ENCODE results near the gene CTDP1. TPM values are rescaled to one million over a fixed set of nuclear protein-coding genes. Genes with fewer than 3 reads are reported as not detected.

The CTDP1 gene
- total RNA-seq, 1 donor from 2014 or later, result 25.2 TPM

DNA sequence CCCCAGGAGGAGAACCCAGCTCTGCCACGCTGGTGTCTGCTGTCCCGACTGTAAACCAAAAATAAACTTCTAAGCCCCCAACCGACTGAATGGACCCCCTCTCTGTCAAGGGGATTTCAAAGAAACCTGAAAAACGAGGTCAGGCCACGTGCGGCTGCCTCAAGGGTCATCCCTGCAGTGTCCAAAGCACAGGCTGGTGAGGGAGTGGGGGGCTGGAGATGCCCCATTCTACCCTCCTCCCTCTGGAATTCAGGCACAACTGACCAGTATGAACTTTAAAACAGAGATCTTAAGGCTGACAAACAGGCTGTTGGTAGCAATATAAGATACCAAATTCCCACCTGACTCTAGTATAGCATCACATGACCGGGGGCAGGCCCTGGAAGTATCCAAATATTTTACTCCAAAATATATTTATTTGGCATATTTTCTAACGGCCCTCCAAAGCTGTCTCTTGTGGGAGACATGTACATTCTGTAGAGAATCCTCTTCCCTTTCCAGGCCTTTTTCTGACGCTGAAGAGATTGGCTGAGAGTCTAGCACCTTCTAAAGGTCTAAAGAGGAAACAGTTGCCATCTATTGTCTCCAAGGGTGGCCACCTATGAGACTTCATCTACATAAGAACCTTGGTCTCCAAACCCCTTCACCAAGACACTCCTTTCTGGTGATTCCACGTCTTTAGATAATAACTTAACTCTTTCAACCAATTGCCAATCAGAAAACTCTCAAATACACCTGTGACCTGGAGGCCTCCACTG lies 40.4 kb upstream of the CTDP1 start:
- TF ChIP-seq, protein P1, sequence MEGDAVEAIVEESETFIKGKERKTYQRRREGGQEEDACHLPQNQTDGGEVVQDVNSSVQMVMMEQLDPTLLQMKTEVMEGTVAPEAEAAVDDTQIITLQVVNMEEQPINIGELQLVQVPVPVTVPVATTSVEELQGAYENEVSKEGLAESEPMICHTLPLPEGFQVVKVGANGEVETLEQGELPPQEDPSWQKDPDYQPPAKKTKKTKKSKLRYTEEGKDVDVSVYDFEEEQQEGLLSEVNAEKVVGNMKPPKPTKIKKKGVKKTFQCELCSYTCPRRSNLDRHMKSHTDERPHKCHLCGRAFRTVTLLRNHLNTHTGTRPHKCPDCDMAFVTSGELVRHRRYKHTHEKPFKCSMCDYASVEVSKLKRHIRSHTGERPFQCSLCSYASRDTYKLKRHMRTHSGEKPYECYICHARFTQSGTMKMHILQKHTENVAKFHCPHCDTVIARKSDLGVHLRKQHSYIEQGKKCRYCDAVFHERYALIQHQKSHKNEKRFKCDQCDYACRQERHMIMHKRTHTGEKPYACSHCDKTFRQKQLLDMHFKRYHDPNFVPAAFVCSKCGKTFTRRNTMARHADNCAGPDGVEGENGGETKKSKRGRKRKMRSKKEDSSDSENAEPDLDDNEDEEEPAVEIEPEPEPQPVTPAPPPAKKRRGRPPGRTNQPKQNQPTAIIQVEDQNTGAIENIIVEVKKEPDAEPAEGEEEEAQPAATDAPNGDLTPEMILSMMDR (IDR thresholded peaks at IDR 0.05), result no peak
- intact Hi-C loops (cut with DNase I), result no loop called here
- H3K27me3 ChIP-seq (ENCODE audit: low read depth), result peaks cover 26% of the 10 kb centered on the region
- no peak for DNase-seq
- no peak for ATAC-seq
- H3K27ac ChIP-seq, result no peak overlapping the region
- no peak overlapping the region for H3K4me3 ChIP-seq
- peaks cover 20% of the 10 kb centered on the region for H3K4me1 ChIP-seq
- H3K36me3 ChIP-seq, result no peaks in the 10 kb centered on the region
- H3K9me3 ChIP-seq, result no peaks in the 10 kb centered on the region

DNA sequence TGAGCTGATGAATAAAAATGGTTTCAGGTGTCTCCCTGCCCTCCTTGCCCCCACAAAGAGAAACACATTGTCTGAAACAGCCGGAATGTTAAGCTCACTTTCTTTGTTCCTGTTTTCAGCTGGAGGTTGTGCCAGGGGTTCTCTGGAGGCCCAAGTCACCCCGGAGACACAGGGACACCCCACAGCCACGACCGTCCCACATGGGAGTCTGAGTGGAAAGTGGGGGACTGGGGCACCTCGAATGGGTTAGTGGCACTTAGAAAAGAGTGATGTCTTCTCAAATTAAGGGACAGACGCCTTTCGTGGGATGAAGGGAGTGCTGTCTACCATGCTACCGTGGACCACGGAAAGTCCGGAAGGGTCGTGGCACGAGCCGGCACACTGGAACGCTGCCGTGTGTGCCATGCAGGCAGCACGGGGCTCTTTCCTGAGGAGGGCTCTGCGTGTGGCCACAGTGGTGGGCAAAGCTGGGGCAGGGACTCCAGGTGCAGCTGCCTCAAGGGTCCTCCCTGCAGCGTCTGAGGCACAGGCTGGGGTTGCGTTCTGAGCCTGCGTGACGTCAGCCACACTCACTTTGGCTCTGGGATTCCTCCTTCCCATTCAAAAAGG lies 39.4 kb upstream of the CTDP1 start:
- Histone ChIP-seq H3K27ac (no peak overlapping the region), H3K27me3 (ENCODE audit: low read depth) (peaks cover 26% of the 10 kb centered on the region), H3K4me3 (no peak overlapping the region), H3K9me3 (no peaks in the 10 kb centered on the region), H3K4me1 (peaks cover 21% of the 10 kb centered on the region), H3K36me3 (no peaks in the 10 kb centered on the region)
- ATAC-seq, result no peak
- TF ChIP-seq, protein P1 (IDR thresholded peaks at IDR 0.05), result no peak
- DNase-seq, result no peak
- intact Hi-C loops (cut with DNase I), result loop anchor here (10.0 kb wide), 1 partner anchor 255 kb away; no protein-coding TSS in a partner anchor

DNA sequence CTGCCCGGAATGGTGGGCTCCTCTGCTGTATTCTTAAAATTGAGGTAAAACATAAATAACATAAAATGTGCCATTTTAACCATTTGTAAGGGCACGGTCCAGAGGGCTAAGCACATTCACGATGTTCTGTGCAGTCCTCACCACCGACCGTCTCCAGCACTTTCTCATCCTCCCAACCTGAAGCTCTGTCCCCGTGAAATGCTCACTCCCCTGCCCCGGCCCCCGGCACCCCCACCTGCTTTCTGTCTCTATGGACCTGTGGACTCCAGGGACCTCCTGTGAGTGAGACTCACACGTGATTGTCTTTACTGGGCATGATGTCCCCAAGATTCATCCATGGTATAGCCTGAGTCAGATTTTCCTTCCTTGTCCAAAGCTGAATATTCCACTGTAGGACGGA lies 38.7 kb upstream of the CTDP1 start:
- peaks cover 21% of the 10 kb centered on the region for H3K4me1 ChIP-seq
- H3K9me3 ChIP-seq, result no peaks in the 10 kb centered on the region
- intact Hi-C loops (cut with DNase I), result loop anchor here (10.0 kb wide), 1 partner anchor 256 kb away; no protein-coding TSS in a partner anchor
- H3K27ac ChIP-seq, result no peak overlapping the region
- DNase-seq, result no peak
- ATAC-seq, result no peak
- no peaks in the 10 kb centered on the region for H3K36me3 ChIP-seq
- H3K4me3 ChIP-seq, result no peak overlapping the region
- H3K27me3 ChIP-seq (ENCODE audit: low read depth), result peaks cover 26% of the 10 kb centered on the region
- TF ChIP-seq, protein P1 (IDR thresholded peaks at IDR 0.05), result no peak

DNA sequence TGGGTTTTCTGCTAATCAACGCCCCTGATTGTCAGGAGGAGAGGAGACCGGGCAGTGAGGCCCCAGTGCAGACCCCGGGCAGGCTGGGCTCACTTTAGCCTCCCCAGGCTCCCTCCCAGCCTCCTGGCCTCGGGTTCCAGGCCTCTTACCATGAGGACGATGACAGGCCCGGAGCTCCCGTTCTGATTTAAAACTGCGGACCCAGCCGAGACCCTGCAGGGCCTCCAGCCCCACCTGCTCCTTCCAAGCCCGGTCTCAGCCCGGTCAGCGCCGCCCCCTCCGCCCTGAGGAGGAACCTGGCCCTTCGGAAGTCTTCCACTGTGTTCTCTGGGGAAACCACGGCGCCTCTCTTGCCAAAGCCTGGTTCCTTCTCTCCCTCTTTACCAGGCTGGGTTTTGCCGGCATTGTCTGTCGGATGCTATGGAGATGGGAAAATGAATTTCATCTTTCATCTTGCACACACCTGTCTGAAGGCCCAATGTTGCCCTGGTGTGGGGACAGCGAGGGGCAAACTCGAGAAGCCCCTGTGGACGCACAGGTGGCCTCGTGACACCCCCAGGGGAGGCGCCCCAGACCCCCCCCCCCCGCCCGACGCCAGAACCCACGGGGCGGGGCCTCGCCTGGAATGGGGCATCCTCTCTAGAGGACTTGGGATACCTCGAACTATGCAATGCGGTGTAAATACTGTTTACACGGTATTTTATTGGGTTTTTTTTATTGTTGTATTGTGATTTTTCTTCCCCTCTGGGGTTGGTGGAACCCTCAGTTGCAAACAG lies 37.7 kb upstream of the CTDP1 start:
- intact Hi-C loops (cut with DNase I), result loop anchor here (10.0 kb wide), 1 partner anchor 257 kb away; no protein-coding TSS in a partner anchor
- no peak overlapping the region for H3K27ac ChIP-seq
- no peak for ATAC-seq
- H3K36me3 ChIP-seq, result no peaks in the 10 kb centered on the region
- peaks cover 21% of the 10 kb centered on the region for H3K4me1 ChIP-seq
- DNase-seq, result no peak
- no peak overlapping the region for H3K4me3 ChIP-seq
- TF ChIP-seq, protein P1 (IDR thresholded peaks at IDR 0.05), result no peak
- H3K9me3 ChIP-seq, result no peaks in the 10 kb centered on the region
- H3K27me3 ChIP-seq (ENCODE audit: low read depth), result peaks cover 26% of the 10 kb centered on the region

DNA sequence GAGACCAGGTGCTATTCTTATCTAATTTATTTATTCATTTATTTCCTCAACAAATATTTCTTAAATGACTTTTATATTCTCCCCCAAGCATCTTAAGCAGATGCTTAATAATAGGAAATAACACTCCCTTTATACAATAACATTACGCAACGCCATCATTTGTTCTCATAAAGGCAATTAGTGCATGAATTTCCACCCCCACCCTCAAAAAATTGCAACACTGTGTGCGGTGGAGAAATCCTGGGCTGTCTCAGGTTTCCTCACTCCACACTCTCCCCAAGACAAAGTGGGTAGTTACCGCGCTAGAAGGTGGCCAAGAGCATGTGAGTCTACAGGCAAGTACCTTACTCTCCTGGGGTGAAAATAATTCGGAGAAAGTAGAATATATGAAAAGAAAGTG lies 37.0 kb upstream of the CTDP1 start:
- Histone ChIP-seq H3K27ac (no peak overlapping the region), H3K27me3 (ENCODE audit: low read depth) (peaks cover 19% of the 10 kb centered on the region), H3K4me3 (no peak overlapping the region), H3K9me3 (no peaks in the 10 kb centered on the region), H3K36me3 (no peaks in the 10 kb centered on the region), H3K4me1 (peaks cover 21% of the 10 kb centered on the region)
- ATAC-seq (peak; percentile 57 to 74), DNase-seq (no peak)
- intact Hi-C loops (cut with DNase I), result loop anchor here (10.0 kb wide), 1 partner anchor 258 kb away; no protein-coding TSS in a partner anchor
- TF ChIP-seq, protein P1 (IDR thresholded peaks at IDR 0.05), result no peak
